MM.1S (cell line): Measurements from ENCODE around the gene SFSWAP.

ENCODE experiments used
- DNase-seq: peaks from one replicate; pipeline ENCODE4 v3.0.0-alpha.2; 2015
- H2AFZ ChIP-seq: fragments of 300-600 bp; sonication (generic); 2 replicates; pipeline ENCODE4 v1.6.0; 2016; ENCODE audit warnings: antibody characterized with exemption, low read length
- H3F3A ChIP-seq: fragments of 300-600 bp; sonication (generic); 2 replicates; pipeline ENCODE4 v1.6.1; 2016; ENCODE audit warnings: mild to moderate bottlenecking, antibody characterized with exemption, low read length, moderate library complexity, mixed read lengths; ENCODE audit not compliant: insufficient read depth
- H3K27ac ChIP-seq: fragments of 300-600 bp; sonication (generic); 2 replicates; pipeline ENCODE4 v1.5.1; 2016; ENCODE audit warnings: mild to moderate bottlenecking, low read length
- H3K27me3 ChIP-seq: fragments of 300-600 bp; sonication (generic); replicated peaks from 2 replicates; pipeline ENCODE4 v1.6.0; 2016; ENCODE audit warnings: low read length; ENCODE audit not compliant: insufficient read depth
- H3K36me3 ChIP-seq: fragments of 300-600 bp; sonication (generic); replicated peaks from 2 replicates; pipeline ENCODE4 v1.6.1; 2016; ENCODE audit warnings: mild to moderate bottlenecking, low read length, mixed read lengths; ENCODE audit not compliant: insufficient read depth
- H3K4me1 ChIP-seq: fragments of 300-600 bp; sonication (generic); 2 replicates; pipeline ENCODE4 v1.6.1; 2016; ENCODE audit warnings: low read length, mixed read lengths
- H3K4me2 ChIP-seq: fragments of 300-600 bp; sonication (generic); 2 replicates; pipeline ENCODE4 v1.6.0; 2016; ENCODE audit warnings: low read depth, low read length
- H3K4me3 ChIP-seq: fragments of 300-600 bp; sonication (generic); 2 replicates; pipeline ENCODE4 v1.5.1; 2016; ENCODE audit warnings: low read length, mixed read lengths
- H3K79me2 ChIP-seq: fragments of 300-600 bp; sonication (generic); 2 replicates; pipeline ENCODE4 v1.6.1; 2016; ENCODE audit warnings: mixed run types, low read length, mixed read lengths
- H3K9ac ChIP-seq: fragments of 300-600 bp; sonication (generic); 2 replicates; pipeline ENCODE4 v1.6.1; 2016; ENCODE audit warnings: low read length, mixed read lengths
- H3K9me2 ChIP-seq: fragments of 300-600 bp; sonication (generic); replicated peaks from 2 replicates; pipeline ENCODE4 v1.6.1; 2016; ENCODE audit warnings: mild to moderate bottlenecking, low read length, mixed read lengths; ENCODE audit not compliant: insufficient read depth
- H3K9me3 ChIP-seq: fragments of 300-600 bp; sonication (generic); replicated peaks from 2 replicates; pipeline ENCODE4 v1.6.1; 2016; ENCODE audit warnings: mild to moderate bottlenecking, low read length, mixed read lengths; ENCODE audit not compliant: insufficient read depth
- H4K20me1 ChIP-seq: fragments of 300-600 bp; sonication (generic); 2 replicates; pipeline ENCODE4 v1.6.1; 2016; ENCODE audit warnings: mild to moderate bottlenecking, low read length, moderate library complexity, mixed read lengths; ENCODE audit not compliant: insufficient read depth
- EZH2 ChIP-seq: fragments of 300-600 bp; sonication (generic); optimal IDR thresholded peaks from 2 replicates; pipeline ENCODE3; 2017; ENCODE audit warnings: low read depth, mild to moderate bottlenecking, antibody characterized with exemption, low read length, mixed read lengths
- EZH2phosphoT487 ChIP-seq: fragments of 300-600 bp; sonication (generic); IDR thresholded peaks from 2 replicates; pipeline ENCODE4 v1.6.1; 2018; ENCODE audit warnings: antibody characterized with exemption, low read length
- TF ChIP-seq, protein P1 (sequence below): fragments of 300-600 bp; sonication (generic); IDR thresholded peaks from 2 replicates; pipeline ENCODE4 v1.5.1; 2016; ENCODE audit warnings: antibody characterized with exemption, low read length, mixed read lengths

The SFSWAP gene

DNA sequence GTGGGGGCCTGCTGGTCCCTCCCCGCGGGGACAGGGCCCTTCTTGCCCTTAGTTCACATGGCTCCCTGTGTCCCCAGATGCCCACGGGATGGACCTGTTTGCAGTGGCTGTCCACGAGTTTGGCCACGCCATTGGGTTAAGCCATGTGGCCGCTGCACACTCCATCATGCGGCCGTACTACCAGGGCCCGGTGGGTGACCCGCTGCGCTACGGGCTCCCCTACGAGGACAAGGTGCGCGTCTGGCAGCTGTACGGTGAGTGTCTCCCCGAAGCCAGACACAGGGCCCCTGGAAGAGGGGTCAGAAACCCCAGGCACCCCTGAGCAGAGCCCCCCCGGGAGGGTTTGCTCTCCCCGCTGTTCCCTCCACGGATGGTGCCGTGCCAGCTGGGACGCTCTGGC lies 130.7 kb downstream of the SFSWAP start:
- Histone ChIP-seq H3K4me3 (no peak overlapping the region), H3K36me3 (no peaks in the 10 kb centered on the region), H3K9me2 (no peaks in the 10 kb centered on the region), H3K79me2 (no peaks in the 10 kb centered on the region), H3K9ac (no peak overlapping the region), H4K20me1 (no peaks in the 10 kb centered on the region), H3K4me1 (no peaks in the 10 kb centered on the region), H3K27ac (no peak overlapping the region), H3K9me3 (no peaks in the 10 kb centered on the region), H2AFZ (no peak overlapping the region), H3K4me2 (no peak overlapping the region), H3F3A (no peaks in the 10 kb centered on the region), H3K27me3 (no peaks in the 10 kb centered on the region; the same call in 1 of the 2 replicates)
- no peak for DNase-seq
- TF ChIP-seq, protein P1, sequence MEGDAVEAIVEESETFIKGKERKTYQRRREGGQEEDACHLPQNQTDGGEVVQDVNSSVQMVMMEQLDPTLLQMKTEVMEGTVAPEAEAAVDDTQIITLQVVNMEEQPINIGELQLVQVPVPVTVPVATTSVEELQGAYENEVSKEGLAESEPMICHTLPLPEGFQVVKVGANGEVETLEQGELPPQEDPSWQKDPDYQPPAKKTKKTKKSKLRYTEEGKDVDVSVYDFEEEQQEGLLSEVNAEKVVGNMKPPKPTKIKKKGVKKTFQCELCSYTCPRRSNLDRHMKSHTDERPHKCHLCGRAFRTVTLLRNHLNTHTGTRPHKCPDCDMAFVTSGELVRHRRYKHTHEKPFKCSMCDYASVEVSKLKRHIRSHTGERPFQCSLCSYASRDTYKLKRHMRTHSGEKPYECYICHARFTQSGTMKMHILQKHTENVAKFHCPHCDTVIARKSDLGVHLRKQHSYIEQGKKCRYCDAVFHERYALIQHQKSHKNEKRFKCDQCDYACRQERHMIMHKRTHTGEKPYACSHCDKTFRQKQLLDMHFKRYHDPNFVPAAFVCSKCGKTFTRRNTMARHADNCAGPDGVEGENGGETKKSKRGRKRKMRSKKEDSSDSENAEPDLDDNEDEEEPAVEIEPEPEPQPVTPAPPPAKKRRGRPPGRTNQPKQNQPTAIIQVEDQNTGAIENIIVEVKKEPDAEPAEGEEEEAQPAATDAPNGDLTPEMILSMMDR = no peak
- TF ChIP-seq EZH2phosphoT487 (no peak), EZH2 (no peak)

DNA sequence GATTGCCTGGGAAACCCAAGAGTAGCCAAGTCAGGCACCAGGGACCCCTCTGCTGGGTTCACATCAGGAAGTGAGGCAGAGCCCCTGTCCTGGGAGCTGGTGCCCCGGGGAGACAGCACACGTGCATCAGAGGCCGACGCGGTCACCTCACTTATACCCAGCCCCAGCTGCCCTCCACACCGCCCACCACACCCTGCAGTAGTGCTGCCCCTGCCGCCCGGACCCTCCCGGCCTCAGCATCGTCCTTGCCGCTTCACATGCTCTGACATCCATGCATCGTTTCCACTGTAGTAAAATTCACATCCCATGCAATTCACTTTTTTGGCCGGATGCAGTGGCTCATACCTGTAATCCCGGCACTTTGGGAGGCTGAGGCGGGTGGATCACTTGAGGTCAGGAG lies 131.3 kb downstream of the SFSWAP start:
- no peak overlapping the region for H3K4me3 ChIP-seq
- no peak for TF ChIP-seq EZH2phosphoT487
- TF ChIP-seq EZH2 = no peak
- TF ChIP-seq, protein P1 = no peak
- no peak overlapping the region for H3K9ac ChIP-seq
- H3K4me1 ChIP-seq = no peaks in the 10 kb centered on the region
- H3K27ac ChIP-seq = no peak overlapping the region
- no peaks in the 10 kb centered on the region for H3K9me2 ChIP-seq
- no peaks in the 10 kb centered on the region for H4K20me1 ChIP-seq
- DNase-seq = no peak
- H2AFZ ChIP-seq = no peak overlapping the region
- H3K4me2 ChIP-seq = no peak overlapping the region
- no peaks in the 10 kb centered on the region; the same call in 1 of the 2 replicates for H3K27me3 ChIP-seq
- no peaks in the 10 kb centered on the region for H3K9me3 ChIP-seq
- no peaks in the 10 kb centered on the region for H3K79me2 ChIP-seq
- H3K36me3 ChIP-seq = no peaks in the 10 kb centered on the region
- no peaks in the 10 kb centered on the region for H3F3A ChIP-seq

DNA sequence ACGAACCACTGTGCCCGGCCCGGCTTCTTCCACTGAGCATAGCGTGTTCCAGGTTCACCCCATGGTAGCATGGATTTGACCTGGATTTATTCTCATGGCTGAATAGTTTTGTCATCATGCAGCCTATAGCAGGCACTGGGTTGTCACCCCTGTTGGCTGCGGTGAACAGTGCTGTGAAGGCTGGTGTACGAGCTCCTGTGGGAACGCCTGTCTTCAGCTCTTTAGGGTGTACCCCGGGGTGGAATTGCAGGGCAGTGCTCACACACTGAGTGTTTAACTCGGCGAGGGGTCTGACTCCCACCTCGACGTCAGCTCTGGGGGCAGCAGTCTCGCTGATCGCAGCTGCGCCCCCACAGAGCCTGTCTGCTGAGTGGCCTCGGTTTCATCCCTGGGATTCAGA lies 132.6 kb downstream of the SFSWAP start:
- H3K4me1 ChIP-seq = no peaks in the 10 kb centered on the region
- H3K27ac ChIP-seq = no peak overlapping the region
- no peak overlapping the region for H3K4me2 ChIP-seq
- no peaks in the 10 kb centered on the region; the same call in 1 of the 2 replicates for H3K27me3 ChIP-seq
- no peak for TF ChIP-seq EZH2phosphoT487
- TF ChIP-seq, protein P1 = no peak
- TF ChIP-seq EZH2 = no peak
- DNase-seq = no peak
- H2AFZ ChIP-seq = no peak overlapping the region
- H3K36me3 ChIP-seq = no peaks in the 10 kb centered on the region
- H3K9me2 ChIP-seq = no peaks in the 10 kb centered on the region
- no peaks in the 10 kb centered on the region for H4K20me1 ChIP-seq
- H3K9me3 ChIP-seq = no peaks in the 10 kb centered on the region
- no peaks in the 10 kb centered on the region for H3F3A ChIP-seq
- no peak overlapping the region for H3K4me3 ChIP-seq
- no peaks in the 10 kb centered on the region for H3K79me2 ChIP-seq
- no peak overlapping the region for H3K9ac ChIP-seq
